MCF 10A (cell line): Measurements from ENCODE around the gene LITAF. TPM values are rescaled to one million over a fixed set of nuclear protein-coding genes. Genes with fewer than 3 reads are reported as not detected.

ENCODE experiments used
- BruUV-seq: library from RNA; stranded (reverse); fragments of 400-500 nt; replicated peaks from 2 replicates; lab custom pipeline; 2021; lab: Mats Ljungman, UMichigan
- CTCF ChIA-PET: fragments of 300-600 bp; sonication (Branson Sonifier 250); formaldehyde crosslinking; extraction: SDS; loops from one replicate; lab custom pipeline; 2021; ENCODE audit warnings: antibody characterized with exemption, inconsistent platforms; lab: Yijun Ruan, JAX
- POLR2A ChIA-PET: fragments of 300-600, 350-650 bp; sonication (Branson Sonifier 250); formaldehyde crosslinking; extraction: SDS; loops from one replicate; lab custom pipeline; 2020; ENCODE audit warnings: antibody characterized with exemption, inconsistent platforms; lab: Yijun Ruan, JAX
- DNase-seq: peaks from one replicate; pipeline ENCODE4 v3.0.0-alpha.2; 2018; ENCODE audit not compliant: unreplicated experiment
- H3K27ac Mint-ChIP-seq: one replicate; pipeline ENCODE4 v1.8.0; 2022; ENCODE audit warnings: mild to moderate bottlenecking, low read depth, mixed read lengths; ENCODE audit not compliant: unreplicated experiment
- H3K27me3 Mint-ChIP-seq: one replicate; pipeline ENCODE4 v1.8.0; 2022; ENCODE audit warnings: mixed read lengths; ENCODE audit not compliant: insufficient read depth, unreplicated experiment
- H3K36me3 Mint-ChIP-seq: one replicate; pipeline ENCODE4 v1.8.0; 2022; ENCODE audit warnings: mild to moderate bottlenecking, moderate library complexity, mixed read lengths; ENCODE audit not compliant: insufficient read depth, unreplicated experiment
- H3K4me1 Mint-ChIP-seq: one replicate; pipeline ENCODE4 v1.8.0; 2022; ENCODE audit warnings: mixed read lengths; ENCODE audit not compliant: insufficient read depth, unreplicated experiment
- H3K4me3 Mint-ChIP-seq: one replicate; pipeline ENCODE4 v1.8.0; 2022; ENCODE audit warnings: mild to moderate bottlenecking, moderate library complexity, mixed read lengths; ENCODE audit not compliant: unreplicated experiment
- H3K9me3 Mint-ChIP-seq: one replicate; pipeline ENCODE4 v1.8.0; 2022; ENCODE audit warnings: mixed read lengths; ENCODE audit not compliant: unreplicated experiment
- intact Hi-C: fragments of 100-400 bp; cut with micrococcal nuclease; formaldehyde crosslinking; loops from 2 replicates; pipeline ENCODE4 v1.14.1; 2022
- total RNA-seq: library from RNA; stranded (reverse); gene quantifications from 2 replicates; pipeline ENCODE4 v1.2.3, GENCODE V29; 2022
- TF ChIP-seq, protein P1 (sequence below): fragments of 200-600 bp; IDR thresholded peaks from one replicate; pipeline ENCODE4 v1.8.0; 2022; ENCODE audit warnings: antibody characterized with exemption, mild to moderate bottlenecking; ENCODE audit not compliant: unreplicated experiment

Gene LITAF
- total RNA-seq, 1 experiment from 2014 or later: 120 TPM

DNA sequence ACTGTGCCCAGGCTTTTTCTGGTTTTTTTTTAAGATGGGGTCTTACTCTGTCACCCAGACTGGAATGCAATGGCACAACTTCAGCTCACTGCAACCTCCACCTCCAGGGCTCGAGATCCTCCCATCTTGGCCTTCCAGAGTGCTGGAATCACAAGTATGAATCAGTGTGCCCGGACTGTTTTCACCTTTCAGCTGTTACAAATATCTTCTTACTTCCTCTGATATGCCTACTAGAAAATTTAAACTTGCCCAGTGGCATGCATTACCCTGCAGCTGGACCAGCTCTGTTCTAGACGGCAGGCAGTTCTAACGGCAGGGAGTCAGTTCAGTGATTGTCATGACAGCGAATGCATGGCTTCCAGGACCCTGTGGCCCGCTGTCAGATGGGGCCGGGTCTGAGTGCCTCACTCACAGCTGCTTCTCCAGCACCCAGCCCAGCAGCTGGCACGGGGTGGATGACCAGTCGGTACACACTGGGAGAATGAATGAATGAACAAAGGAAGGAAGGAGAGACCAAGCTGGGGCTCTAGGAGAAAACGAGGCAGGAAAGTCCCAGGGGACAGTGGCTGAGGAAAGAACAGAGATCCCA is 28.0 kb upstream of the LITAF start:
- peaks cover 8% of the 10 kb centered on the region for H3K36me3 Mint-ChIP-seq
- BruUV-seq: no TSS peak
- intact Hi-C loops: no loop called here
- peak overlapping the region; percentile 4 for H3K27ac Mint-ChIP-seq
- TF ChIP-seq, protein P1, sequence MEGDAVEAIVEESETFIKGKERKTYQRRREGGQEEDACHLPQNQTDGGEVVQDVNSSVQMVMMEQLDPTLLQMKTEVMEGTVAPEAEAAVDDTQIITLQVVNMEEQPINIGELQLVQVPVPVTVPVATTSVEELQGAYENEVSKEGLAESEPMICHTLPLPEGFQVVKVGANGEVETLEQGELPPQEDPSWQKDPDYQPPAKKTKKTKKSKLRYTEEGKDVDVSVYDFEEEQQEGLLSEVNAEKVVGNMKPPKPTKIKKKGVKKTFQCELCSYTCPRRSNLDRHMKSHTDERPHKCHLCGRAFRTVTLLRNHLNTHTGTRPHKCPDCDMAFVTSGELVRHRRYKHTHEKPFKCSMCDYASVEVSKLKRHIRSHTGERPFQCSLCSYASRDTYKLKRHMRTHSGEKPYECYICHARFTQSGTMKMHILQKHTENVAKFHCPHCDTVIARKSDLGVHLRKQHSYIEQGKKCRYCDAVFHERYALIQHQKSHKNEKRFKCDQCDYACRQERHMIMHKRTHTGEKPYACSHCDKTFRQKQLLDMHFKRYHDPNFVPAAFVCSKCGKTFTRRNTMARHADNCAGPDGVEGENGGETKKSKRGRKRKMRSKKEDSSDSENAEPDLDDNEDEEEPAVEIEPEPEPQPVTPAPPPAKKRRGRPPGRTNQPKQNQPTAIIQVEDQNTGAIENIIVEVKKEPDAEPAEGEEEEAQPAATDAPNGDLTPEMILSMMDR: no peak
- no peaks in the 10 kb centered on the region for H3K27me3 Mint-ChIP-seq
- DNase-seq: no peak
- peaks cover 25% of the 10 kb centered on the region for H3K4me1 Mint-ChIP-seq
- ChIA-PET POLR2A (interaction anchor here (0.7 to 4.1 kb wide), 7 partner anchors 12 to 79 kb away, joined by 3 to 28 read pairs (median 3); partner anchors contain the start of gene LITAF), CTCF (interaction anchor here (0.6 to 0.9 kb wide), 3 partner anchors 12 to 215 kb away, joined by 3 to 4 read pairs (median 3); no protein-coding TSS in a partner anchor)
- H3K9me3 Mint-ChIP-seq: no peaks in the 10 kb centered on the region
- H3K4me3 Mint-ChIP-seq: no peak overlapping the region

DNA sequence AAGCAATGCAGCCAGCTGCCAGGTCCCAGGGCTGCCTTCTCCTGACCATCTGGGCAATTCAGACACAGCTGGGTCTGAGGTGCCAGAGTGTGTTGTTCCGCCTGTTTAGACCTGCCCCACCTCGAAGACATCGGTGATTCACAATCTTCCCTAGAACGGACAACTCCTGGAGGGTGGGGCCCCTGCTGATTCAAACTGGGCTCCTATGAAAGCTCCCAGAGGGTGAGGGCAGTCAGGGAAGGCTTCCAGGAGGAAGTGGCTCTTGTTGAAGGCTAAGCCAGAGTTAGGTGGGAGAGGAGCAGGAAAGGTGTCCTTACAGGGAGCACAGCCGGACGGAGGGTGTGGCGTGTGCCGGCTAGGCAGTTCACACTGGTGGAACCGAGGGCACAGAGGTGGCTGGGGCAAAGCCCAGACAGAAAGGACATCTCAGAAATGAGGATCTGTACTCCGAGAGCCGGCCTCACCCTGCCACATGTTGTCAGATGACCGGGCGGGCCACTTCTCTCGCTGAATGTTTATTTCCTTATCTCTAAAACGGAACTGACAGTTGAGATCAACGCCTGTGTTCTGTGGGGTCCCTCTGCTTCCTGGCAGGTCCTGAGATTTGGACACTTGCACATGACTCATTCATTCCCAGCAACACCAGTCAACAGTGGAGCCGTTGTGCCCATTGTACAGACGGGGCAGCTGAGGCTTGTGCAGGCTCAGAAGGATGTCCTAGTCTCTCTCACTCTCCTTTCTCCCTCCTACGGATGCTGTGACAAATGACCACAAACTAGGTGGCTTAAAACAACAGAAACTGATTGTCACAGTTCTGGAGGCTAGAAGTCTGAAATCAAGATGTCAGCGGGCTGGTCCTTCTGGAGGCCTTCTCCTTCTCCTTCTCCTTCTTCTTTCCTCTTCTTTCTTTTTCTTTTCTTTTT is 26.9 kb upstream of the LITAF start:
- H3K9me3 Mint-ChIP-seq: no peaks in the 10 kb centered on the region
- TF ChIP-seq, protein P1: no peak
- ChIA-PET POLR2A (interaction anchor here (0.6 to 4.1 kb wide), 15 partner anchors 9 to 205 kb away, joined by 3 to 28 read pairs (median 4); partner anchors contain the start of gene LITAF), CTCF (interaction anchor here (0.5 to 1.0 kb wide), 5 partner anchors 13 to 191 kb away, joined by 3 to 4 read pairs (median 3); no protein-coding TSS in a partner anchor)
- H3K4me1 Mint-ChIP-seq: peaks cover 28% of the 10 kb centered on the region
- intact Hi-C loops: loop anchor here (1.0 kb wide), 1 partner anchor 15 kb away; no protein-coding TSS in a partner anchor
- peak; percentile 96 for DNase-seq
- no peaks in the 10 kb centered on the region for H3K27me3 Mint-ChIP-seq
- H3K36me3 Mint-ChIP-seq: peaks cover 8% of the 10 kb centered on the region
- BruUV-seq: no TSS peak
- H3K4me3 Mint-ChIP-seq: peak overlapping the region; percentile 39
- peak overlapping the region; percentile 90 for H3K27ac Mint-ChIP-seq

DNA sequence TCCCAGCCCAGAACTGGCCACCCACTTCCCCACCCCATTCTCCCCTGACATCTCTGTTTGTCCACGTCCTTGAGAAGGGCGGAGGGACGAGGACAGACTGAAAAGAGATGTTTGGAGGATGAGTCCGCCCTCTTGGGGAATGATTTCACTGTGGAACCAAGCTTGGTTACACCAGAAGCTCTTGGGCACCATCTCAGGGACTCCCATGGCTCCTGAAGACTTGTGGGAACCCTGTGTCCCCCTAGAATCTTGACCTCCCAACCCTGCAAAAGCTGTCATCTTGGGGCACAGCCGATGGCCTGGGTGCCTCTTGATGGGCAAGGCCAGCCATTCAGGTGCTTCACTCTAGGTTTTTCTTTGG is 25.9 kb upstream of the LITAF start:
- Mint-ChIP-seq H3K27ac (peak overlapping the region; percentile 90), H3K4me3 (no peak overlapping the region), H3K9me3 (no peaks in the 10 kb centered on the region), H3K36me3 (peaks cover 15% of the 10 kb centered on the region), H3K27me3 (no peaks in the 10 kb centered on the region), H3K4me1 (peaks cover 37% of the 10 kb centered on the region)
- CTCF ChIA-PET: interaction anchor here (0.6 to 1.2 kb wide), 6 partner anchors 13 to 82 kb away, joined by 3 to 4 read pairs (median 3); no protein-coding TSS in a partner anchor
- TF ChIP-seq, protein P1: no peak
- no TSS peak for BruUV-seq
- intact Hi-C loops: loop anchor here (1.0 kb wide), 1 partner anchor 16 kb away; no protein-coding TSS in a partner anchor
- POLR2A ChIA-PET: interaction anchor here (0.6 to 4.1 kb wide), 13 partner anchors 12 to 239 kb away, joined by 3 to 28 read pairs (median 4); partner anchors contain the start of gene LITAF
- DNase-seq: no peak
